AG09309 (cell line): ENCODE measurements around the gene AQP3.

ENCODE experiments used
- DNase-seq: peaks from one replicate; pipeline ENCODE4 v3.0.0-alpha.2; 2010; ENCODE audit warnings: low read depth
- H3K4me3 ChIP-seq: 2 replicates; pipeline ENCODE4 v1.5.1; 2011; ENCODE audit warnings: mild to moderate bottlenecking, low read depth, low read length, moderate library complexity; ENCODE audit not compliant: control insufficient read depth
- CTCF ChIP-seq: IDR thresholded peaks from 2 replicates; pipeline ENCODE4 v1.5.1; 2011; ENCODE audit warnings: mild to moderate bottlenecking, low read depth, low read length, inconsistent platforms; ENCODE audit not compliant: insufficient read depth, control insufficient read depth; ENCODE audit errors: missing control alignments

AQP3 gene

GRCh38 chr9:33440204-33440603 is 7.2 kb downstream of the AQP3 start:
- no peak for TF ChIP-seq CTCF
- DNase-seq, result no peak
- H3K4me3 ChIP-seq, result no peak overlapping the region

DNA sequence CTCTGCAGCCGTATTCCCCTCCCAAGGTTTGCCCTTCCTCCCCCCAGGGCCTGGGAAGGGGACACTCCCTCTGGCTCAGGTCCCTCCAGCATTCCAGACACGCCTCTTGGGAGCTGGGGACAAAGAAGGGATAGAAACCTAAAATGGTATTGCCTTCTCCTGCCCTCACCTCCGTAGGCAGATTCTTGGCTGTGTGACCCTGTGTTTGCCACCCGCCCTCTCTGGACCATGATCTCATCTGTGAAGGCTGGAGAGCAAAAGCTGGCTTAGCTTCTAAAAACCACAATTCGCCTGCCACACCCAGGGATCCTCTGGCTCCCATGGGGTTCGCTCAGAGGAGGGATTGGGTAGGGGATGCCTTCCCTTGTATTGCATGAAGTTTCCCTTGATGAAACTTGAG is 7.7 kb downstream of the AQP3 start:
- TF ChIP-seq CTCF, result no peak
- no peak overlapping the region for H3K4me3 ChIP-seq
- no peak for DNase-seq

DNA sequence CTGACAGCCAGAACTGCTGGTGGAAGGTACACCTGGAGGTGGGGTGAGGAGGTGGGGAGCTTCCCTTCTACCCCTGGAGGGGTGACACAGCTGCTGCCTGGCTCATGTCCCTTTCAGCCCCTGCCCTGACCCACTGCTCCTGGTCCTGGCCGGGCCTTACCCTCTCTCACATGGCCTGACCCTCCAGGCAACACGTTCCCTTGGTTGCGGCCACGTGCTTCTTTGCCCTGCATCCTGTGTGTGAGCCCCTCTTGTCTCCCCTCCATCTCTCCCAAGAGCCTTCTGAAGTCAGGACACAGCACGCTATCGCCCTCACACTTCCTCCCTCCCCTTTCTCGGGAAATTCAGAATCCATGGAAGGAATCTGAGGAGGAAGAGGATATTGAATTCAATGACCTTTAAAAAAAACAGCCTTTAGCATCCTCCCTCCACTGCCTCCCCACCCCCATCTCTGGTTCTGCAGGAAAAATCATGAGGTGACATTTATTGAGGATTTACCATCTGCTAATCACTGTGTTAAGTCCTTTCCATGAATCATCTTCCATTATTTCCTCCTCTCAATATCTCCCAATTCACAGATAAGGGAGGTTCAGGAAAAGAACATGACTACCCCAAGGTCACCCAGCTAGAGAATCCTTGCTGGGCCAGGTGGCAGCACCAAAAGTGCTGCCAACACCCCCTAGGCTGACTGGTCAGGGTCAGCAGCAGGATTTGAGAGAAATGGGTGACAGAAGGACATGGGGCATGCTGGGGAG is 8.3 kb downstream of the AQP3 start:
- TF ChIP-seq CTCF, result no peak
- no peak overlapping the region for H3K4me3 ChIP-seq
- no peak for DNase-seq

GRCh38 chr9:33437898-33438297 is 9.5 kb downstream of the AQP3 start:
- TF ChIP-seq CTCF, result no peak
- H3K4me3 ChIP-seq, result no peak overlapping the region
- DNase-seq, result no peak

DNA sequence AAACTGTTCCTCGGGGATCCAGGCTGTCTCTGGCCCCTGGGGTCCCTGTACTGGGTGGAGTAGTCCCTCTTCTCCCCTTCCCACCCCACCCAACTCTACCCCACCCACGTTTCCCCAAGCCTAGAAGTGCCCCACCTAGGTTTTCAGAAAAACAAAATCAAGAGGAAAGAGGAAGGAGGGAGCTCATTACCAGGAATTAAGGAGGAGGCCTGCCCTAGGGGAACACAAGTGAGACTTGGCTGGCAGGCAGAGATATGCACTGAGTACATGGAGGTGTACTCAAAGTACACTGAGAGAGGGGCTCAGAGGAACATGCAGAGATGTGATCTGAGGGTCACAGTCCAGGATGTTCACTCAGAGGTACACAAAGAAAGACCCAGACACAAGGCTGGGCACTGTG is 10.2 kb downstream of the AQP3 start:
- H3K4me3 ChIP-seq, result no peak overlapping the region
- no peak for TF ChIP-seq CTCF
- no peak for DNase-seq

DNA sequence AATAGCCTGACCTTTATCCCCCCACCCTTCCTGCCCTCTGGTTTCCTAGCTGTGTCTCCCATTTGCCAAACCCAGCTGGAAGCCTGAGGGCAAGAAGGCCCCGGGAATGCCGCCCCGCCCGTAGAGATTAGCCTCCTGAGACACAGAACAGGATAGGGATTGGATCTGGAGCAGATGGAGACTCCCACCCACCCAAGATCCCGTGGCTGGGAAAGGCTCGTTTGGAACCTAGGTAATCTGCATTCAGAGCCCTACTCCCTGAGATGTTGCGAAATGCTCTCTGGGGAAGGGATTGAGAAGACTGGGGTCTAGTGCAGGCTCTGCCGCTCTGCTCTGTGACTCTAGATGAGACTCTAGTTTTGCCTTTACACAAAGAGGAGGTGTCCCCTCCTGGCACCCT is 10.9 kb downstream of the AQP3 start:
- TF ChIP-seq CTCF, result no peak
- H3K4me3 ChIP-seq, result no peak overlapping the region
- DNase-seq, result no peak
